GM21576 (cell line): Measurements from ENCODE around the gene PLXDC2.

Experiments used
- ATAC-seq: cut with Tn5 transposase; IDR thresholded peaks from one replicate; pipeline ENCODE4 v1.9.1; 2021; ENCODE audit warnings: mild to moderate bottlenecking, moderate library complexity; ENCODE audit not compliant: unreplicated experiment

The PLXDC2 gene

GRCh38 chr10:20254078-20254477 lies 437.8 kb downstream of the PLXDC2 start:
- no peak for ATAC-seq

GRCh38 chr10:20254497-20254896 lies 438.3 kb downstream of the PLXDC2 start:
- ATAC-seq = no peak

DNA sequence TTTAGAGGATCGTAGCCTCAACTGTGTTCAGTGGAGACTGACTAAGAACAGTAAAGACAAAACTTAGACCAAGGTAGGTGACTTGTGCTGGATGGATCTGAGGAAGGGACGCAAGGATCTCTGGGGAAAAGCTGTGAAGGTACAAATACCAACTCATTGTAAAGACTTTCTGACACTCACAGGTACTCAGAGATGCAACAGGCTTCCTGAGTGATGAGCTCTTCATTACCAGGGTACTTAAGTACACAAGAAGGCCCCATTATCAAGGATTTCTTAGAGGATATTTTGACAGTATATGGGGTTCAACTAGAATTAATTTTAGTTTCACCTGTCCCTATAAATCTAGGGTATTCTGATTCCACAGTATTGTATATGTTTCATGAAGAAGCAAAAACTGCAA lies 440.7 kb downstream of the PLXDC2 start:
- no peak for ATAC-seq

- ATAC-seq = no peak
Measured at GRCh38 chr10:20257422-20257821, 441.2 kb downstream of the PLXDC2 start.

DNA sequence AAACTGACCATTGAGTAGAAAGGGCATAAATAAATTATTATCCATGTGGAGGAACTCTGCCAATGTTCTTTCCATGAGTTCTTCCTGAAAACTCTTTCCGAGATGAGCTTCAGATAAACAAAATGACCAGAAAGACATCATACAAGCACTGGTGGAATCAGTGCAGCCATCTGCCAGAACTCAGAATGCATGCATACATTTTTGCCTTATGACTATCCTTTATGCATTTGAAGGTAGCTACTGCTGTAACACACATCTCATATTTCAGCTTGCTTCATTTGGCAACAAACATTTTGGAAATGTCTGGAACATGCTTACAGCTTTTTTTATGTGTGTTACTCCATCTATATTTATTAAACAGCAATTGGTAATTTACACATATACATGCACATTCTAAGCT lies 448.9 kb downstream of the PLXDC2 start:
- ATAC-seq = no peak

GRCh38 chr10:20267734-20268133 lies 451.5 kb downstream of the PLXDC2 start:
- ATAC-seq = no peak

- no peak for ATAC-seq
Measured at GRCh38 chr10:20271490-20271889, 455.3 kb downstream of the PLXDC2 start.

GRCh38 chr10:20272608-20273007 lies 456.4 kb downstream of the PLXDC2 start:
- ATAC-seq = no peak

DNA sequence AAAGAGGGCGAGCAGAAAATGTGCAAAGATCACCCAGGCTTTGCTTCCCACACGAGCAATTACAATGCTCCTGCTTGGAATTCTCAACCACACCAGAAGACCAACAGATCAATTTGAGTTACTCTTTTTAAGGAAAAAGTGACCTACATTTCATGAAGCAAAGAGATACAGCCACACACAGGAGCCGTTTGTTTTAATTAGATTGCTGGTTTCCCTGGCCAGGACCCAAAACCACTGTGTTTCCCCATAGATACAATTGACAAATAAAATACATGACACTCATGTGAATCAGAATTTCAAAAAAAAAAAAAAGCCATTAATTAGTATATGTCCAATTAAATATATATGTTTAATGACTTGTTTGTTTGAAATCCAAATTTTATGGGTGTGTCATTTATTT lies 458.3 kb downstream of the PLXDC2 start:
- ATAC-seq = no peak

- ATAC-seq = no peak
Measured at GRCh38 chr10:20276127-20276979, 460.1 kb downstream of the PLXDC2 start.

DNA sequence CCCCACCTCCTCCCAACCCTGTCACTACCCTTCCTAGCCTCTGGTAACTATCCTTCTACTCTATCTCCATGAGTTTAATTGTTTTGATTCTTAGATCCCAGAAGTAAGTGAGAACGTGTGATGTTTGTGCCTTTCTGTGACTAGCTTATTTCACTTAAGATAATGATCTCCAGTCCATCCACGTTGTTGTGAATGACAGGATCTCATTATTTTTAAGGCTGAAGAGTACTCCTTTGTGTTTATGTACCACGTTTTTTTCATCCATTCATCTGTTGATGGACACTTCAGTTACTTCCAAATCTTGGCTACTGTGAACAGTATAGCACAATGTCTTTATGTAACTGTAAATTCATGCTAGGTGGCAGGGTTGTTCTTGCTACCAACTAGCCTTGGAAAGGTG lies 461.6 kb downstream of the PLXDC2 start:
- no peak for ATAC-seq

DNA sequence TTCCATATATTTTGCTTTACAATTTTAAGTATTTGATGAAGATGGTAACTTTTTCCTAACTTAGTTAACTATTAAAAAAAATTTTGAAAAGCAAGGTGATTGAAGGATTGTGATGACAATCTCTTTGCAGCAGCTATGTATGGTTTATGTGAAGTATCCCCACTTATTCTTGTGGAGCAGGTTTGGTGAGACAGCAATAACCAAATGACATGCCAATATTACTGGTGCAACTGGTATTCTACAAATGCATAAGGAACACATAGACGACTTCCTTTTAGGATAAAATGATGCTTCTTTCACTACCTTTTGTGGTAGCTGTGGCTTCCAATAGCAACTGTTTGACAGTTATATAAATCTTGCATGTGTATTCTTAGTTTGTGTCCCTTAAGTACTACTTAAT lies 465.3 kb downstream of the PLXDC2 start:
- ATAC-seq = no peak

DNA sequence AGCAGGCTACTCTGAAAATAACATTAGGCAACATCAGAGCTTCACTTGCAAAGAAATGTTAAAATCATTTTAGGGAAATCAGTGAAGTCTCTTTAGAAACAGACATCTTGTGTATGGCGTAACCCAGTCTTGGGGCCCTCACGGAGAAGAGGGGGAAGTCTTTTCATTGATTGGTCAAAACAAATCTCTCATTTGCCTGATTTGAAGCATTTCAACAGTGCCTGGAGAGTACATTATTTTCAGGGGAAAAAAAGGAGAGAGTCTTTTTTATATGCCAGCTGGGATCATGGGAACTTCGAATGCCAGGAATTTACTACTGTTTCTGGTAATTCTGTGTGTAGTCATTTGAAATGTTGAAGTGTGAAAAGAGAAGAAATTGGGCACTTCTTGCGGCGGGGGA lies 471.4 kb downstream of the PLXDC2 start:
- ATAC-seq = no peak

DNA sequence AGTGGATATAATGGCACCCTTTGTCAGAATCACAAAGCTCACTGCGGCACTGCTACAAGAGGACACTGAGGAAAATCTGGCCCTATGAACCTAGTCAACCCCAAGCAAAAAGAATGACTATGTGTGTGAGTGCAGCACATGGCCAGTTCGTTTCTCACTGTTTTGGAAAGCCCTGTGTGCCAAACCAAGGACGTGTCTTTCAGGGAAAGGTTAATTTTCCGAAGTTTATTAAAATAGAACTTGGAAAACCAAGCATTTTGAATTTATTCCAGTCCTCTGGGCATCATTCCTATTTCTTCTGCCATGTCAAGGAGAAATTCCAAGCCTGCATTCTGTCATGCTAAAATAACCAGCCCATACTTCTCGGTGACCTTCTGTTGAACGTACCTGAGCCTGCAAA lies 471.8 kb downstream of the PLXDC2 start:
- no peak for ATAC-seq

- no peak for ATAC-seq
Measured at GRCh38 chr10:20289070-20289828, 473.0 kb downstream of the PLXDC2 start.

GRCh38 chr10:20298417-20298816 lies 482.2 kb downstream of the PLXDC2 start:
- ATAC-seq = no peak

DNA sequence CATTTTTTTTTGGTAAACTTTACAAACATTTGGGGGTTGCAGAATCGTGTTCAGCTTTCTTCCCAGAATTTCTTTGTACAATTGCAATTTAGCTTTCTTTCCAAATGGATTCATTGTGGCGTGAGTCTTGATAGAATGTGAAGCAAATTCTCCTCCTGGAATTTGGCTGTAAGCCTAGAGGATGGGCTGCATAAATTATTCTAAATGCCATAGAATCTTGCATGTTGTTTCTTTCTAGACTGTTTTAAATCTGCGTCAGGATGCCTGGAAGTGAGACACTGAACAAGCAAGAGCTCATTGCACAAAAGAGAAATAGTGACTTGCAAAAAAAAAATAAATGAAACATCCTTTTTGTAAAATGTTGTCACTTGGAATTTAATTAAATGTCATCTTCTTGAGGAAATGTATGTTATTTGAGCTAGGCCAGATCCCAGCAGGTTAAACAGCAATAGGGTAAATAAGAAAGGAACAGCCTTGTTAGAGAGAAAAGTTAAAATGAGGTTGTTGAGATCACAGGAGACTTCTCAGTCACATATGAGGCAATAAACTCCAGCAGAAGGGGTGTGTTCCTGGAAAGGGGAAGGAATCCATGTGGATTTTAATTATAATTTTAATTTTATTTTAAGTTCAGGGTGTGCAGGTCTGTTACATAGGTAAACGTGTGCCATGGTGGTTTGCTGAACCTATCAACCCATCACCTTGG lies 483.0 kb downstream of the PLXDC2 start:
- no peak for ATAC-seq

DNA sequence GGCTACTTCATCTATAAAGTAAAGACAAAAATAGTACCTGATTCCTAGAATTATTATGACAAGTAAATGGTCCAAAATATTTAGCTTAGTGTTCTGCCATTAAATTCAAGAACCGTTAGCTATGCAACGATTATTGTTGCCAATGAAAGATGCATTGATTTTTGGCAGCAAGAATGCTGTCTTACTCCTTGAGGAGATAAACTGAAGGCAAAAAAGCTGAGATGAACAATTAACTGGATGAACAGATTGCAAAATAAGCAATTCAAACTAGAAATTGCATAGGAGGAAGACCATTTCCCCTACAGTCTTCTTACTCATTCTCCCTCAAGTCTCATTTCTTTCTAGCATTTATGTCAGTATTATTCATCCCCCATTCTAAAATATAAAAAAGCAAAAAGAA lies 484.5 kb downstream of the PLXDC2 start:
- no peak for ATAC-seq

- ATAC-seq = no peak
Measured at GRCh38 chr10:20302033-20302432, 485.8 kb downstream of the PLXDC2 start.

DNA sequence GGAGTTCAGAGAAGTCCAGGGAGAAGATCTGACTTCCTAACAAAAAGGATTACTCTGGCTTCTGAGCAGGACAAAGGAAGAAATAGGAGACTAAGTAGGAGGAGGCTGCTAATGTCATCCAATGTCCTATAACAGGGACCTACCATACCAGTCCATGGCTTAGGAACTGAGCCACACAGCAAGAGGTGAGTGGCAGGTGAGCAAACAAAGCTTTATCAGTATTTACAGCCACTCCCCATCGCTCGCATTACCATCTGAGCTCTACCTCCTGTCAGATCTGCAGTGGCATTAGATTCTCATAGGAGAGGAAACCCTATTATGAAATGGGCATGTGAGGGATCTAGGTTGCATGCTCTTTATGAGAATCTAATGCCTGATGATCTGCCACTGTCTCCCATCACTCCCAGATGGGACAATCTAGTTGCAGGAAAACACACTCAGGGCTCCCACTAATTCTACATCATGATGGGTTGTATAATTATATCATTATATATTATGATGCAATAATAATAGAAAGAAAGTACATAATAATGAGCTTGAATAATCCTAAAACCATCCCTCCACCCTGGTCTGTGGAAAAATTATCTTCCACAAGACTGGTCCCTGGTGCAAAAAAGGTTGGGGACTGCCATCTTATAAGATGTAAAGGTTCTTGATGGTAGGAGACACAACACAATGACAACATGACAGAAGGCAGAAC lies 487.4 kb downstream of the PLXDC2 start:
- ATAC-seq = no peak

DNA sequence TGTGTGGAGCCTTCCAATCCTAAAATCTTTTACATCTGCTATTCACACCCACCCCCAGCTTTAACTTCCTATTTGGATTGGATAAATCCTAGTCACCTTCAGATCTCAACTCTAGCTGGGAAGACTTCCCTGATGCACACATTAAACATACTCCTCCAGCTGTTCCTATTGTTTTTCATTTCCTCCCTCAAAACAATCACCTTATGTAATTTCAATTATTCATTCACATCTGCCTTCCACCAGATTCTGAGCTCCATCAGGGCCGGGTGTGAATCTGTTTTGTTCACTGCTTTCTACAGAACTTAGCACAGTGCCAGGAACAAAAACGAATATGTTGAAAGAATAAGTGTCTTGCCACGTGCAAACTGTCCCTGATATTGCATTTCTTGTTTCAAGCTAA lies 497.4 kb downstream of the PLXDC2 start:
- ATAC-seq = no peak
